Esophagus (tissue), 2 donors: ENCODE results near the gene CCDC85A. TPM values are rescaled to one million over a fixed set of nuclear protein-coding genes. Genes with fewer than 3 reads are reported as not detected.

Experiments used
- H3K27ac ChIP-seq, 2 donors: one replicate each; pipeline ENCODE4 v1.5.1; 2013; ENCODE audit warnings: low read depth in 2 of 2, mild to moderate bottlenecking in 2 of 2, inconsistent platforms in 1 of 2, low read length in 1 of 2, moderate library complexity in 1 of 2
- H3K27me3 ChIP-seq, 2 donors: one replicate each; pipeline ENCODE4 v1.6.1; 2013; ENCODE audit warnings: low read length in 2 of 2, control low read depth in 1 of 2, mild to moderate bottlenecking in 1 of 2; ENCODE audit not compliant: insufficient read depth in 2 of 2, control insufficient read depth in 1 of 2
- H3K36me3 ChIP-seq, 2 donors: one replicate each; pipeline ENCODE4 v1.6.1; 2013; ENCODE audit warnings: low read length in 1 of 2; ENCODE audit not compliant: control insufficient read depth in 2 of 2, insufficient read depth in 2 of 2
- H3K4me1 ChIP-seq, 2 donors: one replicate each; pipeline ENCODE4 v1.6.1; 2013; ENCODE audit warnings: low read length in 1 of 2; ENCODE audit not compliant: control insufficient read depth in 2 of 2, insufficient read depth in 2 of 2
- H3K4me3 ChIP-seq, 2 donors: one replicate each; pipeline ENCODE4 v1.5.1; 2013; ENCODE audit warnings: low read length in 2 of 2, mild to moderate bottlenecking in 2 of 2, low read depth in 1 of 2, moderate library complexity in 1 of 2
- H3K9me3 ChIP-seq, 2 donors: one replicate each; pipeline ENCODE4 v1.6.1; 2013; ENCODE audit warnings: mild to moderate bottlenecking in 2 of 2, low read depth in 1 of 2, low read length in 1 of 2, moderate library complexity in 1 of 2; ENCODE audit not compliant: control insufficient read depth in 2 of 2, insufficient read depth in 1 of 2
- WGBS, 2 donors: extraction: QIAGEN DNeasy Blood & Tissue Kit; methylation state at CpG; one replicate each; pipeline ENCODE4 v1.1.7; 2013; 5-methylcytosine and 5-hydroxymethylcytosine counted together
- polyA plus RNA-seq, 2 donors: library from polyadenylated mRNA; stranded (reverse); fragments of 200-250 nt; gene quantifications; one replicate each; pipeline ENCODE4 v1.2.3, GENCODE V29; 2013
- donor health status: healthy with polysubstance abuse.
- donor health status: Bipolar disorder and iron deficiency.

Gene CCDC85A
- polyA plus RNA-seq, 2 donors, result 0.10 to 0.11 TPM

- Histone ChIP-seq H3K4me1 (no peaks in the 10 kb centered on the region), H3K4me3 (no peak overlapping the region), H3K36me3 (no peaks in the 10 kb centered on the region), H3K27me3 (no peaks in the 10 kb centered on the region), H3K9me3 (peaks cover 0 to 1% of the 10 kb centered on the region in 2 donors), H3K27ac (no peak overlapping the region)
- 67 to 77% methylated on average over 5 of the region's 5 CpGs for WGBS, 2 donors
These were observed 65.4 kb downstream of the CCDC85A start for GRCh38 chr2:56248965-56249742.

- no peak overlapping the region for H3K27ac ChIP-seq
- no peak overlapping the region for H3K4me3 ChIP-seq
- no peaks in the 10 kb centered on the region for H3K4me1 ChIP-seq
- no peaks in the 10 kb centered on the region for H3K27me3 ChIP-seq
- no peaks in the 10 kb centered on the region for H3K9me3 ChIP-seq
- no peaks in the 10 kb centered on the region for H3K36me3 ChIP-seq
- WGBS, 2 donors, result 85 to 88% methylated on average over 2 of the region's 2 CpGs
These were observed 66.5 kb downstream of the CCDC85A start for GRCh38 chr2:56250153-56250729.

GRCh38 chr2:56260415-56260814, 76.6 kb downstream of the CCDC85A start:
- 21 to 48% methylated on average over 1 of the region's 1 CpG for WGBS, 2 donors
- Histone ChIP-seq H3K27ac (no peak overlapping the region), H3K36me3 (no peaks in the 10 kb centered on the region), H3K4me3 (no peak overlapping the region), H3K27me3 (no peaks in the 10 kb centered on the region), H3K9me3 (no peaks in the 10 kb centered on the region), H3K4me1 (no peaks in the 10 kb centered on the region)

DNA sequence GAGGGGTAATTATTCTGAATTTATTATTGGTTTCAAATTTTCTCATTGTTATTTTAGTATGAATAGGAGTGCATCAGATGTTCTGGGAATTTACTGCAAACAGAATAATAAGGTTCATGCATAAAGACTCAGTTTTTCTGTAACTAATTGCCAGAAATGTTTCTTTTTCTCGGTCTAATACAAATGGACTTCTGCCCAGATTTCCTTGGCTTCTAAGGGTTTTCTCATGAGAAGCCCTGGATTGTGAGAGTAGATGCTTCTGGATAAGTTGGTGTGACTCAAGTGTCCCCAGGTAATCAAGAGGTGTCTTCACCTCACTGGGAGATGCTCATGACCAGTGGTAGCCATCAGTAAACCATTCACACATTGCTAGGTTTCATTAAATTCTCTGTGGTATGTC, 78.5 kb downstream of the CCDC85A start:
- H3K9me3 ChIP-seq, result no peaks in the 10 kb centered on the region
- WGBS, 2 donors, result 73 to 77% methylated on average over 1 of the region's 1 CpG
- no peaks in the 10 kb centered on the region for H3K36me3 ChIP-seq
- no peaks in the 10 kb centered on the region for H3K4me1 ChIP-seq
- no peak overlapping the region for H3K27ac ChIP-seq
- no peak overlapping the region for H3K4me3 ChIP-seq
- no peaks in the 10 kb centered on the region for H3K27me3 ChIP-seq

DNA sequence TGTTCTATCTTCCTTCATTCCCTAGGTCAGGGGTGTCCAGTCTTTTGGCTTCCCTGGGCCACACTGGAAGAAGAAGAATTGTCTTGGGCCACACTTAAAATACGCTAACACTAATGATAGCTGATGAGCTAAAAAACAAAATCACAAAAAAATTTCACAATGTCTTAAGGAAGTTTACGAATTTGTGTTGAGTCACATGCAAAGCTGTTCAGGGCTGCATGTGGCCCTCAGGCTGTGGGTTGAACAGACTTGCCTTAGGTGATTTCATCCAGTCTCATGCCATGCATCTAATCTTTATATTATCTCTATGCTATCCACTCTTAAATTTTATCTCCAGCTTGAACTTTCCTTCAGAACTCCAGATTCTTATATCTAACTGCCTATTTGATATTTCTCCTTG, 80.1 kb downstream of the CCDC85A start:
- H3K27me3 ChIP-seq, result no peaks in the 10 kb centered on the region
- no peaks in the 10 kb centered on the region for H3K4me1 ChIP-seq
- H3K9me3 ChIP-seq, result no peaks in the 10 kb centered on the region
- H3K27ac ChIP-seq, result no peak overlapping the region
- 82% methylated on average over 2 of the region's 2 CpGs for WGBS, 2 donors
- no peaks in the 10 kb centered on the region for H3K36me3 ChIP-seq
- H3K4me3 ChIP-seq, result no peak overlapping the region

DNA sequence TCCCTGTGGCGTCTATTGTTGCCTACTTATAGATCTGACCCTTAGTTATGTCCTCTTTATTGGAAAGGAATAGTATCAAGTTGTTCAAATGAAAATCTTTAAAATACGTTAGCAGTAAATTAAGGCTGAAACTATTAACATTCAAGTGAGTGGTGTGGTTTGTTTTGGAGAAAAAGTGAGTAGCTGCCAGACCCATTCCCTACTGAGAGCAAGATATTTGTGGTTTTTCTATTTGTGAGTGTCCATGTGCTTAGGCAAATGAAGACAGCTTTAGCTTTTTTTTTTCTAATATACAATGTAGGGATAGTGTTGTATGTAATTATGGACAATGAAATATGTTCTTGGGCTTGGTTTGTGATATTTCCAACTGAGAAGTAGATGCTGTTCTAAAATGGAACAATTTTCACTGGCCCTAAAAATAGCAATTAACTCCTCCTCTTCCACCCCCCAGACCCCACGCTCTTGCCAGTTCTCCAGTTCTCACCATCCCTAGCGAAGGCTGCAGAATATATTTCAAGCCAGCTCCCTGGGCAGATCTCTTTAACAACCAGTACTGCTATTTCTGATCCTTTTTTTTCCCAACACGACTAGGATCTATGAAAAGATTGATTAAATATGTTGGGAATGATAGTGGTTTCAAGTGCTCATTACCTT, 83.1 kb downstream of the CCDC85A start:
- Histone ChIP-seq H3K4me3 (no peak overlapping the region), H3K9me3 (no peaks in the 10 kb centered on the region), H3K36me3 (no peaks in the 10 kb centered on the region), H3K4me1 (no peaks in the 10 kb centered on the region), H3K27me3 (no peaks in the 10 kb centered on the region), H3K27ac (no peak overlapping the region)
- 69 to 78% methylated on average over 5 of the region's 5 CpGs for WGBS, 2 donors

GRCh38 chr2:56267415-56267788, 83.6 kb downstream of the CCDC85A start:
- no peaks in the 10 kb centered on the region for H3K9me3 ChIP-seq
- no peaks in the 10 kb centered on the region for H3K4me1 ChIP-seq
- no peaks in the 10 kb centered on the region for H3K36me3 ChIP-seq
- WGBS, 2 donors, result 68 to 90% methylated on average over 3 of the region's 3 CpGs
- no peaks in the 10 kb centered on the region for H3K27me3 ChIP-seq
- no peak overlapping the region for H3K4me3 ChIP-seq
- no peak overlapping the region for H3K27ac ChIP-seq

- Histone ChIP-seq H3K27me3 (no peaks in the 10 kb centered on the region), H3K4me3 (no peak overlapping the region), H3K9me3 (no peaks in the 10 kb centered on the region), H3K27ac (no peak overlapping the region), H3K4me1 (no peaks in the 10 kb centered on the region), H3K36me3 (no peaks in the 10 kb centered on the region)
- WGBS, 2 donors, result 51 to 71% methylated on average over 2 of the region's 2 CpGs
These were observed 85.1 kb downstream of the CCDC85A start for GRCh38 chr2:56268856-56269255.

DNA sequence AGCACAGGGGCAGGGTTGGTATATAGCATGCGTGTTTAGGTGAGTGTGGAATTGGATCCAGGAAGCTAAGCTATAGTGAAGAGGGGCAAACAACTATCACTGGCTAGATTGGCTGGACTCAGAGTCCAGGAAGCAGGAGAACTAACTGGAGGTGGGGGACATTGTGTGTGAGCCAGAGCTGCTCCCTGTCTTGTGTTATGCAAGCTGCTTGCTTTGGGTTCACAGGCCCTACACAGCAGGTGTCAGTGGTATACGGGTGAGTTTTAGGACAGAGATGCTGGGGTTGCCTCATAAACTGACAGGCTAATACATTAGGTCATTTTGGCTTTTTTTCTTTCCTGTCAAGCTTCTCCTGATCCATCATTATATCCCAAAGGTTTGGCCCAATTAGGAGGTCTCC, 87.5 kb downstream of the CCDC85A start:
- 78 to 81% methylated on average over 2 of the region's 2 CpGs for WGBS, 2 donors
- Histone ChIP-seq H3K4me1 (no peaks in the 10 kb centered on the region), H3K4me3 (no peak overlapping the region), H3K27ac (no peak overlapping the region), H3K9me3 (no peaks in the 10 kb centered on the region), H3K36me3 (no peaks in the 10 kb centered on the region), H3K27me3 (no peaks in the 10 kb centered on the region)
